Left ventricle myocardium superior (tissue), 1 donor: ENCODE results near the gene LIMS2. TPM values are rescaled to one million over a fixed set of nuclear protein-coding genes. Genes with fewer than 3 reads are reported as not detected.
A peak's percentile ranks its signal among the peaks of the same experiment; 100 is the strongest.

Experiments used
- ATAC-seq: fragments of 200-7000 bp; cut with Tn5 transposase; one replicate; pipeline ENCODE4 v1.9.1; 2020; ENCODE audit warnings: mild to moderate bottlenecking, moderate library complexity
- DNase-seq: peaks from one replicate; pipeline ENCODE4 v3.0.0-alpha.2; 2020
- intact Hi-C: fragments of 100-400 bp; cut with micrococcal nuclease; formaldehyde crosslinking; loops from one replicate; pipeline ENCODE4 v1.11.0; 2022
- total RNA-seq: library from RNA; stranded (reverse); fragmentation: NEBNext Ultra II Directional; extraction: Animal tissue kit (Norgen Biotek cat#: 25700); gene quantifications from one replicate; pipeline ENCODE4 v1.2.1, GENCODE V29; 2021
- donor health status: DM: no; HTN: yes; CAD: no; lungs with severe emphysema.

Gene LIMS2
- total RNA-seq, 1 donor from 2014 or later = 274 TPM

GRCh38 chr2:127640082-127641072 is 35.0 kb downstream of the LIMS2 start:
- DNase-seq (peak; percentile 38), ATAC-seq (no peak)
- intact Hi-C loops = no loop called here

- intact Hi-C loops = no loop called here
- peak; percentile 29 for DNase-seq
- no peak for ATAC-seq
Measured at GRCh38 chr2:127639111-127639474, 36.2 kb downstream of the LIMS2 start.

- intact Hi-C loops = no loop called here
- DNase-seq (peak; percentile 49), ATAC-seq (peak; percentile 2)
Measured at GRCh38 chr2:127638361-127639110, 36.8 kb downstream of the LIMS2 start.

- ATAC-seq (peak; percentile 14), DNase-seq (peak; percentile 47)
- intact Hi-C loops = no loop called here
Measured at GRCh38 chr2:127637725-127638252, 37.5 kb downstream of the LIMS2 start.

GRCh38 chr2:127637236-127637630 is 38.1 kb downstream of the LIMS2 start:
- intact Hi-C loops = no loop called here
- peak; percentile 3 for ATAC-seq

GRCh38 chr2:127636248-127637235 is 38.8 kb downstream of the LIMS2 start:
- intact Hi-C loops = no loop called here
- no peak for ATAC-seq
- DNase-seq = peak; percentile 41

More at GRCh38 chr2:127637236-127637630, 38.1 kb downstream of the LIMS2 start:
- DNase-seq = peak; percentile 51

- DNase-seq (peak; percentile 37), ATAC-seq (no peak)
- intact Hi-C loops = no loop called here
Measured at GRCh38 chr2:127635380-127636237, 39.7 kb downstream of the LIMS2 start.

- DNase-seq (peak; percentile 31), ATAC-seq (no peak)
- intact Hi-C loops = no loop called here
Measured at GRCh38 chr2:127634626-127635379, 40.5 kb downstream of the LIMS2 start.

- peak; percentile 60 for DNase-seq
Measured at GRCh38 chr2:127634066-127634617, 41.2 kb downstream of the LIMS2 start.

GRCh38 chr2:127633556-127634065 is 41.7 kb downstream of the LIMS2 start:
- DNase-seq (no peak), ATAC-seq (no peak)
- intact Hi-C loops = no loop called here

More at GRCh38 chr2:127634066-127634617, 41.2 kb downstream of the LIMS2 start:
- intact Hi-C loops = no loop called here
- no peak for ATAC-seq

- intact Hi-C loops = no loop called here
- ATAC-seq (no peak), DNase-seq (peak; percentile 30)
Measured at GRCh38 chr2:127632592-127633489, 42.5 kb downstream of the LIMS2 start.

- intact Hi-C loops = no loop called here
- peak; percentile 36 for DNase-seq
- no peak for ATAC-seq
Measured at GRCh38 chr2:127631997-127632581, 43.2 kb downstream of the LIMS2 start.

- ATAC-seq = peak; percentile 24
Measured at GRCh38 chr2:127631541-127631996, 43.8 kb downstream of the LIMS2 start.

GRCh38 chr2:127630864-127631540 is 44.3 kb downstream of the LIMS2 start:
- intact Hi-C loops = no loop called here
- DNase-seq (peak; percentile 38), ATAC-seq (peak; percentile 0)

More at GRCh38 chr2:127631541-127631996, 43.8 kb downstream of the LIMS2 start:
- peak; percentile 66 for DNase-seq
- intact Hi-C loops = no loop called here
